HepG2 (cell line): ENCODE measurements around the gene KIAA0232. TPM values are rescaled to one million over a fixed set of nuclear protein-coding genes. Genes with fewer than 3 reads are reported as not detected.

ENCODE experiments used
- BRCA1 ChIP-seq: sonication (generic); formaldehyde crosslinking; IDR thresholded peaks from 2 replicates; pipeline ENCODE4 v1.4.0; 2020; ENCODE audit warnings: missing genetic modification reagents
- ETV5 ChIP-seq: IDR thresholded peaks from 2 replicates; pipeline ENCODE4 v1.6.1; 2018; ENCODE audit warnings: missing biosample characterization, missing genetic modification reagents, inconsistent platforms, borderline replicate concordance
- FOXA1 ChIP-seq, 2 experiments: fragments of 450-650 bp in 1 of 2; sonication (generic) in 1 of 2; formaldehyde crosslinking in 1 of 2; IDR thresholded peaks; 2 replicates each; pipeline versions ENCODE4 v1.4.0 to v1.6.1; 2016 to 2020; ENCODE audit warnings: missing genetic modification reagents in 1 of 2
- KDM6A ChIP-seq: IDR thresholded peaks from 2 replicates; pipeline ENCODE4 v1.6.1; 2016; ENCODE audit warnings: low read depth
- MEIS2 ChIP-seq: sonication (generic); formaldehyde crosslinking; IDR thresholded peaks from 2 replicates; pipeline ENCODE4 v1.9.0; 2021; ENCODE audit warnings: mild to moderate bottlenecking, missing genetic modification reagents
- NCOA2 ChIP-seq: sonication (generic); formaldehyde crosslinking; IDR thresholded peaks from 2 replicates; pipeline ENCODE4 v1.8.0; 2022; ENCODE audit warnings: inconsistent platforms
- NFE2L2 ChIP-seq: fragments of 150-350 bp; IDR thresholded peaks from 2 replicates; pipeline ENCODE4 v1.6.1; 2014; ENCODE audit warnings: low read length
- NFKB2 ChIP-seq: sonication (generic); formaldehyde crosslinking; IDR thresholded peaks from 2 replicates; pipeline ENCODE4 v1.4.0; 2020; ENCODE audit warnings: missing genetic modification reagents, borderline replicate concordance
- NONO ChIP-seq, 2 experiments: fragments of 450-650 bp in 1 of 2; sonication (generic) in 1 of 2; formaldehyde crosslinking in 1 of 2; IDR thresholded peaks in 1 of 2; conservative IDR thresholded peaks in 1 of 2; 2 replicates each; pipeline versions ENCODE4 v1.6.1 to v1.8.0; 2017 to 2022; ENCODE audit warnings: mild to moderate bottlenecking in 1 of 2, missing genetic modification reagents in 1 of 2, moderate library complexity in 1 of 2
- POGZ ChIP-seq: sonication (generic); formaldehyde crosslinking; IDR thresholded peaks from 2 replicates; pipeline ENCODE4 v1.4.0; 2020; ENCODE audit warnings: mild to moderate bottlenecking, missing genetic modification reagents
- RERE ChIP-seq: IDR thresholded peaks from 2 replicates; pipeline ENCODE4 v1.6.1; 2016; ENCODE audit warnings: low read depth, missing genetic modification reagents, missing compliant biosample characterization
- SNAPC4 ChIP-seq: sonication (generic); formaldehyde crosslinking; IDR thresholded peaks from 2 replicates; pipeline ENCODE4 v1.4.0; 2020; ENCODE audit warnings: mild to moderate bottlenecking, missing genetic modification reagents
- SNRNP70 ChIP-seq: fragments of 200-400 bp; formaldehyde crosslinking; IDR thresholded peaks from 2 replicates; pipeline ENCODE4 v1.6.1; 2017; ENCODE audit warnings: mild to moderate bottlenecking, low read depth, low read length, moderate library complexity
- SOX6 ChIP-seq, 2 experiments: fragments of 450-650 bp in 1 of 2; sonication (generic) in 1 of 2; formaldehyde crosslinking in 1 of 2; IDR thresholded peaks; 2 replicates each; pipeline versions ENCODE4 v1.4.0 to v1.6.1; 2017 to 2020; ENCODE audit warnings: antibody characterized with exemption in 1 of 2, mild to moderate bottlenecking in 1 of 2, missing genetic modification reagents in 1 of 2
- THAP8 ChIP-seq: sonication (generic); formaldehyde crosslinking; IDR thresholded peaks from 2 replicates; pipeline ENCODE4 v1.5.1; 2020; ENCODE audit warnings: missing genetic modification reagents, mild to moderate bottlenecking, borderline replicate concordance
- ZFX ChIP-seq: sonication (generic); formaldehyde crosslinking; IDR thresholded peaks from 2 replicates; pipeline ENCODE4 v1.4.0; 2020; ENCODE audit warnings: mild to moderate bottlenecking, low read depth, missing genetic modification reagents, moderate library complexity
- ZNF121 ChIP-seq: sonication (generic); formaldehyde crosslinking; IDR thresholded peaks from 2 replicates; pipeline ENCODE4 v1.5.0; 2020; ENCODE audit warnings: mild to moderate bottlenecking, missing genetic modification reagents
- ZNF672 ChIP-seq: sonication (generic); formaldehyde crosslinking; IDR thresholded peaks from 2 replicates; pipeline ENCODE4 v1.8.1; 2022; ENCODE audit warnings: missing genetic modification reagents
- polyA plus RNA-seq, 8 experiments: library from polyadenylated mRNA; depleted of rRNA in 3 of 8; stranded (reverse) in 7 of 8; unstranded in 1 of 8; fragments of >200 nt; fragmentation: Illumina TruSeq in 4 of 8; extraction: Trizol in 4 of 8; gene quantifications; 2 replicates each; pipeline versions ENCODE4 v1.2.1 to v1.2.3, GENCODE V29; 2011 to 2016; ENCODE audit warnings: low read depth in 4 of 8, missing spikeins in 1 of 8, mixed read lengths in 1 of 8; ENCODE audit not compliant: insufficient read depth in 1 of 8
- total RNA-seq, 5 experiments: library from RNA; depleted of rRNA; stranded (reverse); fragments of >200 nt; fragmentation: Illumina TruSeq; extraction: Trizol; gene quantifications; 2 replicates each; pipeline ENCODE4 v1.2.3, GENCODE V29; 2016; ENCODE audit warnings: low read depth in 1 of 5

KIAA0232 gene
- total and polyA plus RNA-seq, 2 of the 13 experiments (the other 11 are each of a cell fraction or from before 2014, with no cell fraction given), result 7.8 to 17.1 TPM

- TF ChIP-seq SNAPC4 (no peak), MEIS2 (0 out of 2 replicates have a peak, but pooled peaks have one; percentile 33), POGZ (CRISPR knock-in tag) (no peak), ZNF672 (CRISPR knock-in tag) (no peak), THAP8 (CRISPR knock-in tag) (no peak), NCOA2 (peak; percentile 30; the same call in 1 of the 2 replicates), SNRNP70 (no peak), ETV5 (CRISPR knock-in tag) (no peak), NFE2L2 (no peak), NFKB2 (CRISPR knock-in tag) (no peak), NONO (IDR thresholded peaks at IDR 0.05) (no peak), NONO (CRISPR knock-in tag; conservative IDR thresholded peaks at IDR 0.05) (no peak), ZFX (CRISPR knock-in tag) (peak; percentile 34; the same call in 1 of the 2 replicates), FOXA1 (IDR thresholded peaks at IDR 0.05) (no peak), FOXA1 (CRISPR knock-in tag; IDR thresholded peaks at IDR 0.05) (no peak), KDM6A (CRISPR knock-in tag) (no peak), RERE (CRISPR knock-in tag) (no peak), ZNF121 (CRISPR knock-in tag) (no peak), SOX6 (IDR thresholded peaks at IDR 0.05) (no peak), SOX6 (CRISPR knock-in tag; IDR thresholded peaks at IDR 0.05) (peak; percentile 38; the same call in 1 of the 2 replicates), BRCA1 (no peak)
Measured at GRCh38 chr4:6902318-6903042, 120.0 kb downstream of the KIAA0232 start (continued).
